Tibial artery (tissue), 4 donors: Measurements from ENCODE around the gene CCDC201.
"Not testable (repeated sequence)": the region's sequence is repeated elsewhere in the genome, so short reads cannot be mapped to it uniquely, and the experiment has no call there.

Experiments used
- DNase-seq, 2 donors: peaks; one replicate each; pipeline ENCODE4 v3.0.0-alpha.2; 2019
- H3K27ac ChIP-seq, 2 donors: fragments of 200-600 bp; sonication (generic) in 1 of 2; 1 replicate in 1 of 2; 2 replicates in 1 of 2; pipeline ENCODE4 v1.5.1; 2018 to 2019; ENCODE audit warnings: mild to moderate bottlenecking in 1 of 2
- H3K27me3 ChIP-seq, 2 donors: fragments of 200-600 bp; sonication (generic) in 1 of 2; one replicate each; pipeline versions ENCODE4 v1.5.1 to v1.6.0; 2016 to 2019
- H3K36me3 ChIP-seq, 3 donors: fragments of 200-600 bp; sonication (generic) in 2 of 3; one replicate each; pipeline ENCODE4 v1.5.1; 2016 to 2019; ENCODE audit warnings: mild to moderate bottlenecking in 2 of 3
- H3K4me1 ChIP-seq, 4 donors: fragments of 200-600 bp; sonication (generic) in 2 of 4; 1 replicate in 3 of 4; 2 replicates in 1 of 4; pipeline ENCODE4 v1.5.1; 2016 to 2019
- H3K4me3 ChIP-seq, 2 donors: fragments of 200-600 bp; sonication (generic) in 1 of 2; 1 replicate in 1 of 2; 2 replicates in 1 of 2; pipeline ENCODE4 v1.5.1; 2018 to 2019; ENCODE audit warnings: mild to moderate bottlenecking in 2 of 2
- H3K9me3 ChIP-seq, 3 donors: fragments of 200-600 bp; sonication (generic) in 1 of 3; one replicate each; pipeline ENCODE4 v1.5.1; 2016 to 2019
- intact Hi-C: fragments of 100-400 bp; cut with DNase I; formaldehyde crosslinking; loops from one replicate; pipeline ENCODE4 v1.15.0; 2023; ENCODE audit warnings: low total_unique reads
- TF ChIP-seq, protein P1 (sequence below), 2 experiments: fragments of 200-600 bp in 1 of 2; fragments of 450-650 bp in 1 of 2; IDR thresholded peaks; one replicate each; pipeline ENCODE4 v1.5.1; 2017 to 2019; ENCODE audit warnings: antibody characterized with exemption in 2 of 2, mild to moderate bottlenecking in 1 of 2, moderate library complexity in 1 of 2

The CCDC201 gene

GRCh38 chr7:45818763-45819162 lies 54.1 kb downstream of the CCDC201 start:
- H3K36me3 ChIP-seq, H3K27ac ChIP-seq, H3K9me3 ChIP-seq, H3K4me3 ChIP-seq, intact Hi-C loops, H3K27me3 ChIP-seq, H3K4me1 ChIP-seq: not testable (repeated sequence)
- DNase-seq = peak in 1 of 2 donors; percentile 42

DNA sequence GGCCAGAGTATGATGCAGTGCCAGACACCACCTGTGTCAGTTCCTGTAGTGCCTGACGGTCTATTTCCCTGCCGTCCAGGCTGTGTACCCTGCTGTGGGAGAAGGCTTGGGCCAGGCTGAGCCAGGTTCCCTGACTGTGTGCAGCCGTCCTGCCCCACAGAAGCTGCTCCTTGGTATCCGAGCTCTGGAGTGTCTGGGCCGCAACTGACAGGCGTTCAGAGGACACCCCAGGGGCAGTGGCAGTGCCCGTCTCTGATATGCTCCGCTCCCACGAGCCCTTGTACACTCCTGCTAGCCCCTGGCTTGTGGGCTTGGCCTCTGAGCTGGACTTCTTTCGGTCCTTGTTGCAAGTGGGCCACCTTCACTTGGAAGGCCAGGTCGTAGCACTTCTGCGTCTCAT lies 55.0 kb downstream of the CCDC201 start:
- intact Hi-C loops, H3K36me3 ChIP-seq, H3K27ac ChIP-seq, H3K4me1 ChIP-seq, H3K27me3 ChIP-seq, H3K9me3 ChIP-seq, H3K4me3 ChIP-seq: not testable (repeated sequence)
- DNase-seq = peak in 1 of 2 donors; percentile 33

GRCh38 chr7:45817016-45817415 lies 55.9 kb downstream of the CCDC201 start:
- H3K27me3 ChIP-seq, H3K4me3 ChIP-seq, H3K27ac ChIP-seq, intact Hi-C loops, H3K36me3 ChIP-seq, H3K9me3 ChIP-seq, H3K4me1 ChIP-seq: not testable (repeated sequence)
- DNase-seq = peak in 1 of 2 donors; percentile 51

- peaks cover 0 to 15% (median 0%) of the 10 kb centered on the region in 3 donors for H3K36me3 ChIP-seq
- H3K4me3 ChIP-seq, H3K4me1 ChIP-seq, intact Hi-C loops, H3K27me3 ChIP-seq, H3K27ac ChIP-seq, H3K9me3 ChIP-seq: not testable (repeated sequence)
- peak in 1 of 2 donors; percentile 53 for DNase-seq
These were observed 58.4 kb downstream of the CCDC201 start for GRCh38 chr7:45814216-45815118.

DNA sequence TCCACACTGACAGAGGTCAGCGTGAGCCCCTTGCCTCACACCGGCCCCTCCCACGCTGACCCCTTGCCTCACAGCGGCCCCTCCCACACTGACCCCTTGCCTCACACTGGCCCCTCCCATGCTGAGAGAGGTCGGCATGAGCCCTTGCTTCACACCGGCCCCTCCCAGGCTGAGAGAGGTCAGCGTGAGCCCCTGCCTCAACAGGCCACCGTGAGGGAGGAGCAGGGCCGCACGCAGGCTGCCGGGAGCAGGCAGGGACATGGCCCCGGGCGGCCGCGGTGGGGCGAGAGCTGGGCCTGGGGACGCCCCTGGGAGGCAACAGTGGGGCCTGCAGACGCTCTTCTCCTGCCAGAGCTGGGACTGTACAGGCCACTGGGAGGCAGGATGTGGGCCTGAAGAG lies 59.1 kb downstream of the CCDC201 start:
- H3K27ac ChIP-seq, H3K4me3 ChIP-seq, intact Hi-C loops, H3K27me3 ChIP-seq, H3K4me1 ChIP-seq, H3K9me3 ChIP-seq: not testable (repeated sequence)
- DNase-seq = peak in 1 of 2 donors; percentile 51
- H3K36me3 ChIP-seq = peaks cover 0 to 15% (median 0%) of the 10 kb centered on the region in 3 donors

GRCh38 chr7:45812946-45813345 lies 59.9 kb downstream of the CCDC201 start:
- intact Hi-C loops = no loop called here
- TF ChIP-seq, protein P1, sequence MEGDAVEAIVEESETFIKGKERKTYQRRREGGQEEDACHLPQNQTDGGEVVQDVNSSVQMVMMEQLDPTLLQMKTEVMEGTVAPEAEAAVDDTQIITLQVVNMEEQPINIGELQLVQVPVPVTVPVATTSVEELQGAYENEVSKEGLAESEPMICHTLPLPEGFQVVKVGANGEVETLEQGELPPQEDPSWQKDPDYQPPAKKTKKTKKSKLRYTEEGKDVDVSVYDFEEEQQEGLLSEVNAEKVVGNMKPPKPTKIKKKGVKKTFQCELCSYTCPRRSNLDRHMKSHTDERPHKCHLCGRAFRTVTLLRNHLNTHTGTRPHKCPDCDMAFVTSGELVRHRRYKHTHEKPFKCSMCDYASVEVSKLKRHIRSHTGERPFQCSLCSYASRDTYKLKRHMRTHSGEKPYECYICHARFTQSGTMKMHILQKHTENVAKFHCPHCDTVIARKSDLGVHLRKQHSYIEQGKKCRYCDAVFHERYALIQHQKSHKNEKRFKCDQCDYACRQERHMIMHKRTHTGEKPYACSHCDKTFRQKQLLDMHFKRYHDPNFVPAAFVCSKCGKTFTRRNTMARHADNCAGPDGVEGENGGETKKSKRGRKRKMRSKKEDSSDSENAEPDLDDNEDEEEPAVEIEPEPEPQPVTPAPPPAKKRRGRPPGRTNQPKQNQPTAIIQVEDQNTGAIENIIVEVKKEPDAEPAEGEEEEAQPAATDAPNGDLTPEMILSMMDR (IDR thresholded peaks at IDR 0.05) = no peak

DNA sequence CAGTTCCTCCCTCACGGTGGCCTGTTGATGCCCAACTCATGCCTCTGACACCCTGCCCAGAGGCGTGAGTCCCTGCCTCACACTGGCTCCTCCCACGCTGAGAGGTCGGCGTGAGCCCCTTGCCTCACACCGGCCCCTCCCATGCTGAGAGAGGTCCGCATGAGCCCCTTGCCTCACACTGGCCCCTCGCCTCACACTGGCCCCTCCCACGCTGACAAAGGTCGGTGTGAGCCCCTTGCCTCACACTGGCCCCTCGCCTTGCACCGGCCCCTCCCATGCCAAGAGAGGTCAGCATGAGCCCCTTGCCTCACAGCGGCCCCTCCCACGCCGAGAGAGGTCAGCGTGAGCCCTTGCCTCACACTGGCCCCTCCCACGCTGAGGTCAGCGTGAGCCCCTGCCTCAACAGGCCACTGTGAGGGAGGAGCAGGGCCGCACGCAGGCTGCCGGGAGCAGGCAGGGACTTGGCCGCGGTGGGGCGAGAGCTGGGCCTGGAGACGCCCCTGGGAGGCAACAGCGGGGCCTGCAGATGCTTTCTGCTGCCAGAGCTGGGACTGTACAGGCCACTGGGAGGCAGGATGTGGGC lies 61.1 kb downstream of the CCDC201 start:
- H3K4me1 ChIP-seq, H3K9me3 ChIP-seq, H3K4me3 ChIP-seq, H3K27ac ChIP-seq, H3K27me3 ChIP-seq, DNase-seq, intact Hi-C loops: not testable (repeated sequence)
- peaks cover 0 to 15% (median 0%) of the 10 kb centered on the region in 3 donors for H3K36me3 ChIP-seq

More at GRCh38 chr7:45812946-45813345, 59.9 kb downstream of the CCDC201 start:
- no peaks in the 10 kb centered on the region for H3K9me3 ChIP-seq
- no peak overlapping the region for H3K4me3 ChIP-seq
- no peaks in the 10 kb centered on the region for H3K27me3 ChIP-seq
- no peak overlapping the region for H3K27ac ChIP-seq
- no peak for DNase-seq
- H3K4me1 ChIP-seq = no peaks in the 10 kb centered on the region
- peaks cover 0 to 15% (median 0%) of the 10 kb centered on the region in 3 donors for H3K36me3 ChIP-seq

DNA sequence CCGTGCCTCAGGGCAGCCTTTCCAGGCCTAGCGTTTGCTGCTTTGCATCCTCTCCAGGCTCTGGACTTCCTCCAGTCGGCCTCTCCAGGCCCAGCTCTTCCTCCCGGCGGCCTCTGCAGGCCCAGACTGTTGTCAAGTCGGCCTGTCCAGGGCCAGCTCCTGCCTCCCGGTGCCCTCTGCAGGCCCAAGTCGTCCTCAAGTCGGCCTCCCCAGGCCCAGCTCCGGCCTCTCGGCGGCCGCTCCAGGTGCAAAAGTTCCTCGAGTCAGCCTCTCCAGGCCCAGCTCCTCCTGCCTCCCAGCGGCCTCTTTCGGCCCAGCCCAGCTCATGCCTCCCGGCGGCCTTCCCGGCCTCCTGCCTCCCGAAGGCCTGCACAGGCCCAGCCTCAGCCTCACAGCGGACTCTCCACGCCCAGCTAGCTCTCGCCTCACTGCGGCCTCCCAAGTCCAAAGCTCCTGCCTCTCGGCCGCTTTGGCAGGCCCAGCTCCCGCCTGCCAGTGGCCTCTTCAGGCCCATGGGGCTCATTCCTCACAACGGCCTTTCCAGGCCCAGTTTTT lies 62.4 kb downstream of the CCDC201 start:
- intact Hi-C loops, DNase-seq, H3K27ac ChIP-seq, H3K4me3 ChIP-seq, H3K27me3 ChIP-seq, H3K9me3 ChIP-seq, H3K4me1 ChIP-seq: not testable (repeated sequence)
- peaks cover 0 to 15% (median 0%) of the 10 kb centered on the region in 3 donors for H3K36me3 ChIP-seq
